ENCODE results near the gene APBB1. TPM values are rescaled to one million over a fixed set of nuclear protein-coding genes. Genes with fewer than 3 reads are reported as not detected.

APBB1 gene
- total RNA-seq, 1 donor from 2014 or later, result 29.2 TPM

DNA sequence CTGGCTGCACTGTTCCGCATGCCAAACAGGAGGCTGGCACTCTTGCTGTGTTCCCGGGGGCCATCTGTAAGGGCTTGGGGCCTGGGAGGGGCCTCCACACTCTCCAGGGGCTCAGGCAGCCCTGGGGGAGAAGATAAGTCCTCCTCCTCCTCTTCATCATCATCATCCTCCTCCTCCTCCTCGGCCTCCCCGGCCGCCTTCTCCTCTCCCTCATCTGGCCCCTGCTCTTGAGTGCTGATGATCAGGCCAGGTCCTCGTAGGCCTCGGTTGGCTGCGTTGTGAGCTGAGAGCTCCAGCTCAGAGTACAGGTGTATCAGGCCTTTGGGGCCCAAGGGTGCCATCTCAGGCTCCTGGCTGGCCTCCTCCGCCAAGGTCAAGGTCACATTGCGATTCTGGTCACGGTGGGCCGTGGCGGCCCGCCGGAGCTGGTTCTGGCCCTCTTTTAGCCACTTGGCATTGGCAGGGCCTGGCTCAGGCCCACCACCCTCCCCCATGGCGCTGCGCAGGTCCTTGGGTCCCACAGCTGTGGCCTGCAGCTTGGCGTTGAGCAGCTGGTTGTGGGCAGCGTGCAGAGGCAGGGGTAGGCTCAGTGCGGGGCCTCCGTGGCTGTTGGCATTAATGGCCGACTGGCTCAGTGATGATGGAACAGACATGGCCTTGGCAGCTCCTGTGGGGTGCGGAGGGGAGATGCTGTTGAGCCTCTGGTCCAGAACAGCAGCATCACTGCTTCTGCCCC is 8.0 kb downstream of the APBB1 start:
- TF ChIP-seq CTCF (IDR thresholded peaks at IDR 0.05), result no peak
- H3K4me1 ChIP-seq, result peaks cover 0 to 7% of the 10 kb centered on the region in 2 donors
- H3K27me3 ChIP-seq, result no peaks in the 10 kb centered on the region
- no peak overlapping the region for H3K4me3 ChIP-seq
- intact Hi-C loops (cut with DNase I), result no loop called here
- H3K9me3 ChIP-seq, result no peaks in the 10 kb centered on the region
- H3K27ac ChIP-seq, result no peak overlapping the region
- peaks cover 20 to 28% of the 10 kb centered on the region in 2 donors for H3K36me3 ChIP-seq
- DNase-seq (ENCODE audit: low spot score in 2 of 2), result no peak

GRCh38 chr11:6406370-6406769 is 12.5 kb downstream of the APBB1 start:
- no peak overlapping the region for H3K4me3 ChIP-seq
- TF ChIP-seq CTCF (IDR thresholded peaks at IDR 0.05), result no peak
- no peak overlapping the region for H3K27ac ChIP-seq
- H3K27me3 ChIP-seq, result no peaks in the 10 kb centered on the region
- H3K9me3 ChIP-seq, result no peaks in the 10 kb centered on the region
- H3K36me3 ChIP-seq, result peaks cover 36 to 50% of the 10 kb centered on the region in 2 donors
- H3K4me1 ChIP-seq, result peaks cover 0 to 3% of the 10 kb centered on the region in 2 donors
- intact Hi-C loops (cut with DNase I), result no loop called here
- DNase-seq (ENCODE audit: low spot score in 2 of 2), result no peak

- intact Hi-C loops (cut with DNase I), result no loop called here
Measured at GRCh38 chr11:6405846-6406245, 13.0 kb downstream of the APBB1 start.

DNA sequence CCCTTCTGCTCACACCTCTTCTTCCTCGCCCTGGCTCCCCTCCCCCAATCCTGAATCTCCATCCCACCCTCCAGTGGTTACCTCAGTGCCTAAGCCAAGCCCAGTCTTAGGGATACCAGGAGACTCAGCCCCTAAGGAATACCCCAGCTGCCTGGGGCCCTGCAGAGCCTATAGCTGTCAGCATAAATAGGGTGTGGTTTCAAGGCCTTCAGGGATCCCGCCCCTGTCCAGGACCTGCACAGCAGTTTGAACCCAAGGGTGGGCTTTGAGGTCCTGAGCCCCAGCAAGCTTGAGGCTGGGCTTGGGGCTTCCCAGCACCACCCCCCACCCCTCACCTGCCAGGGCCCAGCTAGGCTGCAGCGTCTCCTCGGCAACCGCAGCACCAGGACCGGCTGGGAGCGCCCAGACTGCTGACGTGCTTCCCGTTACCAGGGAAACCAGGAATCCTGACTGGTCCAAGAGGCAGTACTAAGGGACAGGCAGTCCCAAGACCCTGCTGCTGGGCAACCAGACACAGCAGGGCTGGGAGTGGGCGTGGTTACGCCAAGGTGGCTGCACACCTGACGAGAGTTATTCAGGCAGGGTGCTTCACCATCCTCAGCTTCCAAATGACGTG is 13.7 kb downstream of the APBB1 start:
- peaks cover 35 to 50% of the 10 kb centered on the region in 2 donors for H3K36me3 ChIP-seq
- H3K4me1 ChIP-seq, result peaks cover 0 to 3% of the 10 kb centered on the region in 2 donors
- intact Hi-C loops (cut with DNase I), result no loop called here
- H3K27me3 ChIP-seq, result no peaks in the 10 kb centered on the region
- TF ChIP-seq CTCF (IDR thresholded peaks at IDR 0.05), result no peak
- H3K4me3 ChIP-seq, result no peak overlapping the region
- no peak overlapping the region for H3K27ac ChIP-seq
- H3K9me3 ChIP-seq, result no peaks in the 10 kb centered on the region
- no peak for DNase-seq (ENCODE audit: low spot score in 2 of 2)

More at GRCh38 chr11:6405846-6406245, 13.0 kb downstream of the APBB1 start:
- TF ChIP-seq CTCF (IDR thresholded peaks at IDR 0.05), result no peak
- H3K27me3 ChIP-seq, result no peaks in the 10 kb centered on the region
- DNase-seq (ENCODE audit: low spot score in 2 of 2), result no peak
- H3K27ac ChIP-seq, result no peak overlapping the region
- peaks cover 38 to 50% of the 10 kb centered on the region in 2 donors for H3K36me3 ChIP-seq
- no peak overlapping the region for H3K4me3 ChIP-seq
- no peaks in the 10 kb centered on the region for H3K9me3 ChIP-seq
- peaks cover 0 to 3% of the 10 kb centered on the region in 2 donors for H3K4me1 ChIP-seq

DNA sequence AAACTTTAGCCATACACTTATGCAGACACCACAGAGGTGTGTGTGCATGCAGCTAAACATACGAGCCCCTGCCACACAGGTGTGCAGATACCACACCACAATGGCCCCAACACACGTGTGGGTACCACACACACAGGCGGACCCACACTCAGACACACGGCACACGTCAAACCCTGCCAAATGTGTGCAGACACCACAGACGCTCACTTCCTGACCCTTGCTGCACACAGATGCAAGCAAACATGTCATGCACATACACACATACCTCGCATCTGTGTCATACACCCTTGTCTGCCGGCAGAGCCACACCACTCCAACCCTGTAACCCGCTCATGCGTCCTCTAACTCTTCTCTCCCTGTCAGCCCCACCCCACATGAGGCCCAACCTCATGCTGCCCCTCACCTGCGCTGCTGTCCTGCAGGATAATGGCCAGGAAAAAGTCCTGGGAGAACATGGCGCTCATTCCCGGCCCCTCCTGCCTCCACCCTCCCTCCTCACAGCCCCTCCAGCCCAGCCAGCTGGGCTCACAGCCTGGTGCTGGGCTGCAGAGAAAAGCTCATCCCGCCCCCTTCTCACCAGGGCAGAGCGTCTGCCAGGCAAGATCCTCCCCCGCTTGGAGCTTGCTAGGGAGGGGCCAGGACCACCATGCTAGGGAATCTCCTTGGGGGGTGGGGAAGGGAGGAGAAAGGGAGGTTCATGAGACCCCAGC is 14.4 kb downstream of the APBB1 start:
- TF ChIP-seq CTCF (IDR thresholded peaks at IDR 0.05), result no peak

More for the DNA sequence above, 14.4 kb downstream of the APBB1 start:
- H3K36me3 ChIP-seq, result peaks cover 29 to 50% of the 10 kb centered on the region in 2 donors
- peaks cover 0 to 3% of the 10 kb centered on the region in 2 donors for H3K4me1 ChIP-seq
- H3K27me3 ChIP-seq, result no peaks in the 10 kb centered on the region
- H3K27ac ChIP-seq, result no peak overlapping the region
- no peak for DNase-seq (ENCODE audit: low spot score in 2 of 2)
- no peak overlapping the region for H3K4me3 ChIP-seq
- no peaks in the 10 kb centered on the region for H3K9me3 ChIP-seq
- intact Hi-C loops (cut with DNase I), result no loop called here
